ENCODE results near the gene SFT2D1. TPM values are rescaled to one million over a fixed set of nuclear protein-coding genes. Genes with fewer than 3 reads are reported as not detected.

SFT2D1 gene
- total and polyA plus RNA-seq, 9 of the 15 experiments (the other 6 are each of a cell fraction or from before 2014, with no cell fraction given), result 54.4 to 140 (median 74.6) TPM

GRCh38 chr6:166330612-166331011 lies 11.7 kb downstream of the SFT2D1 start (continued):
- TF ChIP-seq XRCC4 (IDR thresholded peaks at IDR 0.05; ENCODE audit: extremely low read depth, insufficient read depth, insufficient read length) (no peak), ZNF589 (CRISPR knock-in tag; IDR thresholded peaks at IDR 0.05; ENCODE audit: low read depth) (no peak), E4F1 (CRISPR knock-in tag; IDR thresholded peaks at IDR 0.05; ENCODE audit: borderline replicate concordance) (no peak), REST (IDR thresholded peaks at IDR 0.05; ENCODE audit: borderline replicate concordance) (peak; percentile 74), REST (CRISPR knock-in tag; IDR thresholded peaks at IDR 0.05; ENCODE audit: low read depth) (no peak), ZNF140 (CRISPR knock-in tag; IDR thresholded peaks at IDR 0.05) (no peak), ZNF146 (CRISPR knock-in tag; IDR thresholded peaks at IDR 0.05; ENCODE audit: unreplicated experiment) (no peak), NFXL1 (CRISPR knock-in tag; IDR thresholded peaks at IDR 0.05) (no peak), TEAD1 (CRISPR knock-in tag; IDR thresholded peaks at IDR 0.05) (no peak), SNAPC5 (CRISPR knock-in tag; IDR thresholded peaks at IDR 0.05) (no peak), NFE2 (IDR thresholded peaks at IDR 0.05; ENCODE audit: low read depth) (no peak), IFI16 (CRISPR knock-in tag; IDR thresholded peaks at IDR 0.05) (no peak), CLOCK (CRISPR knock-in tag; IDR thresholded peaks at IDR 0.05; ENCODE audit: borderline replicate concordance) (no peak), TEAD4 (IDR thresholded peaks at IDR 0.05; ENCODE audit: low read length) (no peak), TEAD4 (CRISPR knock-in tag; IDR thresholded peaks at IDR 0.05; ENCODE audit: borderline replicate concordance) (no peak), ZNF253 (CRISPR knock-in tag; conservative IDR thresholded peaks at IDR 0.05) (no peak)
